Activated T-helper 2 cell treated with anti-CD3 and anti-CD28 coated beads, Interferon-gamma antibody, Interleukin-2, Interleukin-4, amounts not matched to agents 10 μg/mL and 5 μg/mL and 100 μg/mL, durations not matched to agents 14 hours and 24 hours and 36 hours (primary cell): ENCODE results near the gene NUDT13. TPM values are rescaled to one million over a fixed set of nuclear protein-coding genes. Genes with fewer than 3 reads are reported as not detected.
"Not testable (repeated sequence)": the region's sequence is repeated elsewhere in the genome, so short reads cannot be mapped to it uniquely, and the experiment has no call there.

Experiments used
- DNase-seq: peaks from one replicate; pipeline ENCODE4 v3.0.0; 2021; ENCODE audit warnings: low spot score
- H3K27ac Mint-ChIP-seq: one replicate; pipeline ENCODE4 v1.8.0; 2021; ENCODE audit warnings: mixed read lengths
- H3K27me3 Mint-ChIP-seq: one replicate; pipeline ENCODE4 v1.8.0; 2021; ENCODE audit warnings: low read depth, mixed read lengths
- H3K36me3 Mint-ChIP-seq: one replicate; pipeline ENCODE4 v1.8.0; 2021; ENCODE audit warnings: low read depth, mixed read lengths
- H3K4me1 Mint-ChIP-seq: one replicate; pipeline ENCODE4 v1.8.0; 2021; ENCODE audit warnings: low read depth, mixed read lengths
- H3K4me3 Mint-ChIP-seq: one replicate; pipeline ENCODE4 v1.8.0; 2021; ENCODE audit warnings: low read depth, mild to moderate bottlenecking, moderate library complexity, mixed read lengths
- H3K9me3 Mint-ChIP-seq: one replicate; pipeline ENCODE4 v1.8.0; 2021; ENCODE audit warnings: mixed read lengths
- intact Hi-C: fragments of 100-400 bp; cut with micrococcal nuclease; formaldehyde crosslinking; loops from one replicate; pipeline ENCODE4 v1.15.1; 2023
- total RNA-seq: library from RNA; stranded (reverse); gene quantifications from 2 replicates; pipeline ENCODE4 v1.2.3, GENCODE V29; 2022

NUDT13 gene
- total RNA-seq, 1 donor from 2014 or later = 1.0 TPM

DNA sequence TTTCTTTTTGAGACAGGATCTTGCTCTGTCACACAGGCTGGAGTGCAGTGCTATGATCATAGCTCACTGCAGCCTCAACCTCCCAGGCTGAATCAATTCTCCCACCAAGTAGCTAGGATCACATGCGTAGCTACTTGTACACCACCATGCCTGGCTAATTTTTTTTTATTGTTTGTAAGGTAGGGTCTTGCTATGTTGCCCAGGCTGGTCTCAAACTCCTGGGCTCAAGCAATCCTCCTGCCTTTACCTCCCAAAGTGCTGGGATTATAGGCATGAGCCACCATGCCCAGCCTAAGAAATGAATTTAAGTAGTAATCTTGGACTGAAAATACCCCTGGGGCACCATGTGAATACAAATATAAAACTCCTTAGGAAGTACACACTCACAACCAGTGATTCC, 5.8 kb downstream of the NUDT13 start:
- no peak for DNase-seq
- H3K4me1 Mint-ChIP-seq = peaks cover 11% of the 10 kb centered on the region
- no peaks in the 10 kb centered on the region for H3K9me3 Mint-ChIP-seq
- H3K4me3 Mint-ChIP-seq = no peak overlapping the region
- H3K27me3 Mint-ChIP-seq = no peaks in the 10 kb centered on the region
- H3K36me3 Mint-ChIP-seq = peaks cover 16% of the 10 kb centered on the region
- H3K27ac Mint-ChIP-seq = no peak overlapping the region
- intact Hi-C loops = no loop called here

DNA sequence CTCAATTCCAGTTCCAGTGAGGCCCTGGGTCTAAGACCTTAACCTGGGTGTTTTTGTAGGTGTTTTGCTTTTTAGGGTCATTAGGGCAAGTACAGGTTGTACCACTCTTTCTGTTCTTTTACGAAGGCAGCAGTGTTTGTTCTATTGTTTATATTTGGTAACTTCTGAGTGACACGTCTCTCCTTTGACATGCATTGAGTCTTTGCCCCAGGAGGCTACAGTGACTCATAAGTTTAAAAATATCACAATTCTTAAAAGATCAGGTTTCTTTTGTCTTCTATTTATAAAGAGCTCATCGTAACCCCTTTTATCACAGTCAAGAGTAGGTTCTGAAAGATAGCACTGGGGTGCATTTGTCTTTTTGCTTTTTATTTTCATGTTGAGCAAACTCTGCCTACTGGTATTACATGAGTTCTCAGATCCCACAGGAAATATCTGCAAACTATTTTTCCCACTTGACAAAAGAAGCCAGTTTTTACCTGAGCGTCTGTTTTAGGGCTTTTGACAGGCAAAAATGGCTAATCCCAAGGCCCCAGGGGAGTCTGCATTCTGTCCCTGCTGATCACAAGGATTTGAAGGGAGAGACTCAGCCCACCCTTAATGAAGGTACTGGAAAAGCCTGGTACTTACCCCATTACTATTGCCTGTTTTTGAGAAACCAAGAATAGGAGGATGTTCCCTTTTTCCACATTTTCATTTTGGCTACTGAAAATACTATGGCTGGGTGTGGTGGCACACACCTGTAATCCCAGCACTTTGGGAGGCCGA, 7.9 kb downstream of the NUDT13 start:
- H3K4me3 Mint-ChIP-seq = no peak overlapping the region

DNA sequence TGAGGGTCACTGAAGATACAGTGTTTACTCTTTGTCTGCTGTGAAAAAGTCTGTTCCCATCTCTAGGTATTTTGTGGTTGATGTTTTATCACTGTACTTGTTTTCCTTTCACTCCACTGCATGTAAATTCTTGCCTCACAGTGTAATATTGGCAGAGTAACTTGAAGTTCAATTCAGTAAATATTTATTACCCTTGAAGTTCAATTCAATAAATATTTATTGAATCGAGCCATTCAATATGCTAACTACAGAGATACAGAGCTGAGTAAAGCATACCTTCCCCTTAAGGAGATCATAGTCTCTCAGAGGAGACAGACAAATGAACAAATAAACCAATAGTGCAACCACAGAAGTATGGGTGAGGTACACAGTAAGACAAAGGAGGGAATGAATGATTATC, 9.2 kb downstream of the NUDT13 start:
- H3K4me3 Mint-ChIP-seq = no peak overlapping the region
- no peaks in the 10 kb centered on the region for H3K9me3 Mint-ChIP-seq
- intact Hi-C loops = no loop called here

More for the DNA sequence above, 7.9 kb downstream of the NUDT13 start:
- H3K36me3 Mint-ChIP-seq = peaks cover 14% of the 10 kb centered on the region
- H3K27ac Mint-ChIP-seq = no peak overlapping the region
- no peaks in the 10 kb centered on the region for H3K9me3 Mint-ChIP-seq
- intact Hi-C loops = no loop called here
- no peaks in the 10 kb centered on the region for H3K27me3 Mint-ChIP-seq
- H3K4me1 Mint-ChIP-seq = peaks cover 9% of the 10 kb centered on the region
- DNase-seq = no peak

DNA sequence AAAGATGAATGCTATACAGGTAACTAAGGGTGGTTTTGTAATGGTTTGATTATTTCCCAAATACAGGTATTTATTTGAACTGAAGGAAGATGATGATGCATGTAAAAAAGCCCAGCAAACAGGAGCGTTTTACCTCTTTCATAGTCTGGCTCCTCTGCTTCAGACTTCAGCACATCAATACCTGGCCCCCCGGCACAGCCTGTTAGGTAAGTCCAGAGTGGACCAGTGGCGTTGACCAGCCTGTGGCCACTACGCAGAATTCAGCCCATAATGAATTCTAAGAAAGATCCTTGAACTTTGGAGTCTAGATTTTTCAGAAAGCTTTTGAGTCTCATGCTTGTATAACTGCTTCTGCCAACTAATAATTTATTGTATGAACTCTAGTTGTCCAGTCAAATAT, 9.7 kb downstream of the NUDT13 start:
- intact Hi-C loops = no loop called here
- no peak overlapping the region for H3K4me3 Mint-ChIP-seq
- no peaks in the 10 kb centered on the region for H3K9me3 Mint-ChIP-seq
- H3K4me1 Mint-ChIP-seq = peaks cover 9% of the 10 kb centered on the region
- H3K27me3 Mint-ChIP-seq = no peaks in the 10 kb centered on the region
- H3K27ac Mint-ChIP-seq = no peak overlapping the region
- peaks cover 18% of the 10 kb centered on the region for H3K36me3 Mint-ChIP-seq
- no peak for DNase-seq

More for the DNA sequence above, 9.2 kb downstream of the NUDT13 start:
- Mint-ChIP-seq H3K27me3 (no peaks in the 10 kb centered on the region), H3K27ac (no peak overlapping the region), H3K4me1 (peaks cover 9% of the 10 kb centered on the region), H3K36me3 (peaks cover 18% of the 10 kb centered on the region)
- DNase-seq = no peak

DNA sequence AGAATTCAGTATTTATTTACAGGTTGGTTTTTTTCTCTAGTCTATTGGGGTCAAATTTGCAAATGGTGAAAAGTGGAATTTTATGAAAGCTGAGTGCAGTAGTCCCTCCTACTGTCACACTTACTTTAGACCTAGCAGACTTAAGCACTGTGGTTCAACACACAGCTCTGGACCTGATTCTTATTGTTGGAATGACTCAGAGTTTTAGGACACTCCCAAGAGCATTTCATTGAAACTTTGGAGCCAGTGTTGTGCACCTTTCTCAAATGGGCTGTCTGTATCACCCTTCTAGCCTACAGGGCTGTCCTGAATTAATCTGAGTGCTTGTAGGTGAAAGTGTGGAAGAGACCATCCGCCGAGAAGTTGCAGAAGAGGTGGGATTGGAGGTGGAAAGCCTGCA, 16.1 kb downstream of the NUDT13 start:
- no peak for DNase-seq
- no peaks in the 10 kb centered on the region for H3K9me3 Mint-ChIP-seq
- no peaks in the 10 kb centered on the region for H3K27me3 Mint-ChIP-seq
- no peaks in the 10 kb centered on the region for H3K4me1 Mint-ChIP-seq
- intact Hi-C loops = no loop called here
- no peak overlapping the region for H3K4me3 Mint-ChIP-seq
- peaks cover 38% of the 10 kb centered on the region for H3K36me3 Mint-ChIP-seq
- H3K27ac Mint-ChIP-seq = peak overlapping the region; percentile 22

DNA sequence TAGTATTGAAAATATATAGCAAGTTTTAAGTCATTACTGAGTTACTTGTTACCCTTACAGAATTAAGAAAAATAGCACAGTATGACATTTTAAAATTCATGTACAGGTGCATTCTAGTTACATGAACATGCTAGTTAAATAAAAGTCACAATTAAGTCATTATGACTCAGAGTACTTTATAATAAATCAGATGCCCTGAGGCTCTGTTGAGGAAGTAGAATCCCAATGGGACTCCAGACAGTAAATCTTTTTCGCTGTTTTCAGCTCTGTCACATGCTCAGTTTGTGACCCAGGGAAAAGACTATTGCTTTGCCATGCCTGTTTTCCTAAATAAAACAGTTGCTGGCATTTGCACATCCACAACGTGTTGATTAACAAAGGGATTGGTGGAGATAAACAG, 21.0 kb downstream of the NUDT13 start:
- H3K27me3 Mint-ChIP-seq = no peaks in the 10 kb centered on the region
- no peak overlapping the region for H3K4me3 Mint-ChIP-seq
- no peaks in the 10 kb centered on the region for H3K9me3 Mint-ChIP-seq
- intact Hi-C loops = no loop called here
- DNase-seq = no peak
- no peaks in the 10 kb centered on the region for H3K4me1 Mint-ChIP-seq
- no peak overlapping the region for H3K27ac Mint-ChIP-seq
- peaks cover 74% of the 10 kb centered on the region for H3K36me3 Mint-ChIP-seq

DNA sequence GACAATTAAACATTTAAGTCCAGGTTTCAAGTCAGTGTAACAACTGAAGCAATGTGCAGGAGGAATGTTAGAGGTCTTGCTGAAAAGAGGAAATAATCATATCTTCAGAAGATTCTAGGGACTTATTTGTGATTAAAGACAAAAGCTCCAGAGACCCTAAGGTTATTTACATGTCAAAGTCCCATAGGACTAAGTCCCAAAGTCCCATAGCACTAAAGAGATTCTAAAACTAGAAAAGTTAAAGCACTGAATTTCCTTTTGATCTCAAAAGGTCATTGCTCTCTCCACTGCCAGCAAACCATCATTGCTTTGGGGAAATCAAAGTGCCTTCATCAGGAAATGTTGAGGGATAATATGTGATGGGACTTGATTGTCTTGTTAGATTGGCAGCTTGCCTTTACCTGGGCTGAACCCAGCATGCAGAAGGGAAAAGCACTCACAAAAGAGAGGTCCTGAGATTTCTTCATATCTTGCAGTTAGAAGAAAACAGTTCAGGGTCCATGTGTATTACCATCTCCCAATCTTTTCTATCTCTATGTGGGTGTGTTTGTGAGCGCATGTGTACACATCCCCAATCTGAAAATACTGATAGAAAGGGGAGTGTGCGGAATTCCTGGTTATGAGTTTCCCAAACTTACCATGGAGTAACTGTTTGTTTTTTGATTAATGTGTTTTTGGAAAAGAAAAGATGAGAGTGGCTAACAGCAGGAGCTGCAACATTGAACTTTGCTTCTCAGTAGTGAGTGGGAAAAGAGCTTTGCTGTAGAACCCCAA, 21.8 kb downstream of the NUDT13 start:
- Mint-ChIP-seq H3K9me3 (no peaks in the 10 kb centered on the region), H3K27ac (no peak overlapping the region), H3K36me3 (peaks cover 75% of the 10 kb centered on the region), H3K4me3 (no peak overlapping the region), H3K4me1 (peaks cover 3% of the 10 kb centered on the region), H3K27me3 (no peaks in the 10 kb centered on the region)
- DNase-seq = no peak
- intact Hi-C loops = no loop called here

DNA sequence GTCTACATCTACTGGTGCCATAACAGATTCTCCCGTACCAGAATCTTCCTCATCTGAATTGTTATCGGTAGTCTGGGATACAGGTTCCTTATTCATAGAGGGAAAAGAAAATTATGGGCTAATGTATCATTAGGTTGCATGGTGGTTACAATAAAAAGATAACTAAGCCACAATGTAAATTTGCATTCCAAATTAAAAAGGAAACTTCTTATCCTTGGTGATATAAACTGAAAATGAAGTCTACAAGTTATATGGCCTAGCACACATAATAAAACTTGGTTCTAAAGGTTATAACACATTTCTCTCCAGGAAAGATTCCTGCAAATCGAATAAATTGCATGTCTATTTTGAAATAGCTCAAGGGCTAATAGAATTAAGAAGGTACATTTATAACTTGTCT, 24.5 kb downstream of the NUDT13 start:
- no peak for DNase-seq
- H3K36me3 Mint-ChIP-seq = peaks cover 85% of the 10 kb centered on the region
- intact Hi-C loops = no loop called here
- H3K27ac Mint-ChIP-seq = no peak overlapping the region
- H3K9me3 Mint-ChIP-seq = no peaks in the 10 kb centered on the region
- H3K27me3 Mint-ChIP-seq = no peaks in the 10 kb centered on the region
- peaks cover 7% of the 10 kb centered on the region for H3K4me1 Mint-ChIP-seq
- H3K4me3 Mint-ChIP-seq = no peak overlapping the region

DNA sequence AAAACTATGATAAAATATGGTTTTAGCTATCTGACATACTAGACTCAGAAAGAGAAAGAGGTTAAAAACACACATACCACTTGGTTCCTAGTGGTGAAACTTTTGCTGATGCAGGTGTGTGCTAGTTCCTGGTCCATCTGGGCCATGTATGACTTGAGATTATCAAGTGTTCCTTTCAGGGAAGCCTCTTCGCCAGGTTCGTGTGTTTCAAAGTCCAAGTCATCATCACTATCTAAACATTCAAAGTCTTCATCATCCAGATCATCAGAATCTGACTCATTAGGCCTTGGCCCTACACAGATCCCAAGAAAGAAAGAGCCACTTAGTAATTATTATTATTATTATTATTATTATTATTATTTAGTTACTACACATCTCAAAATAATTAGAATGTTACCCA, 26.4 kb downstream of the NUDT13 start:
- peaks cover 79% of the 10 kb centered on the region for H3K36me3 Mint-ChIP-seq

DNA sequence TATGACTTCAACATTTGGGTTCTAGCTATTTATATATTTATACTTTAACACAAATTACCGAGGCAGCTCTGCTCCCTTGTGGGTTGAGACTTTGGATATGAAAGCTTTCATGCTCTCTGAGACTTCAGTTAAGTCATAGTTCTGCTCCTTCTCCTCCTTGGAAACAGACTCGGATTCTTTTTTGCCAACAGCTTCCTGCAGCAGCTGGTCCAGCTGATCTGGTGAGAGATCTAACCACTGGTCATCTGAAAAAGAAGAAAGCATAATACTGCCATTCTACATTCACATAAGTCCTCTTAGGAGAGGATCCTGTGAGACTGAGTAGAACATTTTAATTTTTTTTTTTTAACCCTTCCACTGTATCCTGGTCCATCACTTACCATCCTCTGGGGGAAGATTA, 29.0 kb downstream of the NUDT13 start:
- intact Hi-C loops = no loop called here
- Mint-ChIP-seq H3K36me3 (peaks cover 71% of the 10 kb centered on the region), H3K4me3 (no peak overlapping the region), H3K9me3 (no peaks in the 10 kb centered on the region), H3K27ac (no peak overlapping the region), H3K4me1 (peaks cover 7% of the 10 kb centered on the region), H3K27me3 (no peaks in the 10 kb centered on the region)
- DNase-seq = no peak

More for the DNA sequence above, 26.4 kb downstream of the NUDT13 start:
- Mint-ChIP-seq H3K9me3 (no peaks in the 10 kb centered on the region), H3K27me3 (no peaks in the 10 kb centered on the region), H3K27ac (no peak overlapping the region), H3K4me3 (no peak overlapping the region), H3K4me1 (peaks cover 7% of the 10 kb centered on the region)
- intact Hi-C loops = no loop called here
- DNase-seq = no peak

DNA sequence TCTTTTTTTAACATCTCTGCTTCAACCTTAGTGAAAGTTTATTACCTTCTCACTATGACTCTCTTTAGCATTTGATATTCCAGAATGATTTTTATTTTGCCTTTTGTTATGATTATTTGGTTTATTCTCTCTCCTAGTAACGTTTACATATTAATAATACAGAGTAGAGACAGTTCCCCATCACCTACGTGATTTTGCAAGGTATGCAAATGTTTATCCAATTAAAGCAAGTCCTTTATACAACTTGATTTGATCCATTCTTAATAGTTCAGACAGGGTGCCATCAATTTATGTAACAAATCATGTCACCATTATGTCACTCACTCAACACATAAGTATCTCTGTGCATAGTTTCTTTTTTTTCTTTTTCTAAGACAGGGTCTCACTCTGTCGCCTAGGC, 31.3 kb downstream of the NUDT13 start:
- H3K27me3 Mint-ChIP-seq = no peaks in the 10 kb centered on the region
- H3K36me3 Mint-ChIP-seq = peaks cover 59% of the 10 kb centered on the region
- no peak overlapping the region for H3K4me3 Mint-ChIP-seq
- H3K4me1 Mint-ChIP-seq = peaks cover 6% of the 10 kb centered on the region
- no peaks in the 10 kb centered on the region for H3K9me3 Mint-ChIP-seq
- no peak overlapping the region for H3K27ac Mint-ChIP-seq
- DNase-seq = no peak
- intact Hi-C loops = no loop called here

DNA sequence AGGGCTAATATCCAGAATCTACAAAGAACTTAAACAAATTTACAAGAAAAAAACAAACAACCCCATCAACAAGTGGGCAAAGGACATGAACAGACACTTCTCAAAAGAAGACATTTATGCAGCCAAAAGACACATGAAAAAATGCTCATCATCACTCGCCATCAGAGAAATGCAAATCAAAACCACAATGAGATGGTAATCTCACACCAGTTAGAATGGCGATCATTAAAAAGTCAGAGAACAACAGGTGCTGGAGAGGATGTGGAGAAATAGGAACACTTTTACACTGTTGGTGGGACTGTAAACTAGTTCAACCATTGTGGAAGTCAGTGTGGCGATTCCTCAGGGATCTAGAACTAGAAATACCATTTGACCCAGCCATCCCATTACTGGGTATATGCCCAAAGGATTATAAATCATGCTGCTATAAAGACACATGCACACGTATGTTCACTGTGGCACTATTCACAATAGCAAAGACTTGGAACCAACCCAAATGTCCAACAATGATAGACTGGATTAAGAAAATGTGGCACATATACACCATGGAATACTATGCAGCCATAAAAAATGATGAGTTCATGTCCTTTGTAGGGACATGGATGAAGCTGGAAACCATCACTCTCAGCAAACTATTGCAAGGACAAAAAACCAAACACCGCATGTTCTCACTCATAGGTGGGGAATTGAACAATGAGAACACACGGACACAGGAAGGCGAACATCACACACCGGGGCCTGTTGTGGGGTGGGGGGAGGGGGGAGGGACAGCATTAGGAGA, 40.6 kb downstream of the NUDT13 start:
- DNase-seq, H3K9me3 Mint-ChIP-seq, H3K27ac Mint-ChIP-seq, H3K4me3 Mint-ChIP-seq, H3K27me3 Mint-ChIP-seq, H3K4me1 Mint-ChIP-seq, intact Hi-C loops: not testable (repeated sequence)
- H3K36me3 Mint-ChIP-seq = peaks cover 66% of the 10 kb centered on the region

DNA sequence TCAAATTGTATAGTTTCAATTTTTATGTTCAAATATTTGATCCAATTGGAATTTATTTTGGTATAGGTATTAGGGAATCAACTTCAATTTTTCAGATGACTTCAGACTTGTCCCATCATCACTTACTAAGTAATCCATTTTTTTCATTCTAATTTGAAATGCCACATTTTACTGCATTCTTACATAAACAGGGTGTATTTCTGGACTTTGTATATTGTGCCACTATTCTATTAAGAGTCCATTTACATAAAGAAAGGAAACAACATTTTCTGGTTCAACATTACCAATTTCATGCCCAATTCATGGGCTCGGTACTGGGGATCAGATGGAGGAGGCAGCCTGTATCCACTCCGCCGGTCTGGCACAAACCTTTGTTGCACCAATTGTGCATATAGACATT, 41.8 kb downstream of the NUDT13 start:
- Mint-ChIP-seq H3K4me3 (no peak overlapping the region), H3K27ac (no peak overlapping the region), H3K9me3 (no peaks in the 10 kb centered on the region), H3K4me1 (no peaks in the 10 kb centered on the region), H3K36me3 (peaks cover 70% of the 10 kb centered on the region), H3K27me3 (no peaks in the 10 kb centered on the region)
- DNase-seq = no peak
- intact Hi-C loops = no loop called here
